GM23338 (cell line): Measurements from ENCODE around the gene KCNIP3. TPM values are rescaled to one million over a fixed set of nuclear protein-coding genes. Genes with fewer than 3 reads are reported as not detected.

ENCODE experiments used
- ATAC-seq: fragments of 200-7000 bp; cut with Tn5 transposase; 3 replicates; pipeline ENCODE4 v1.9.1; 2020
- DNase-seq: peaks from one replicate; pipeline ENCODE4 v3.0.0-alpha.2; 2015; ENCODE audit warnings: low spot score
- H2AFZ ChIP-seq: fragments of 200-600 bp; sonication (generic); 2 replicates; pipeline ENCODE4 v1.8.0; 2016; ENCODE audit warnings: antibody characterized with exemption, mild to moderate bottlenecking, moderate library complexity
- H3F3A ChIP-seq: fragments of 200-600 bp; sonication (generic); replicated peaks from 2 replicates; pipeline ENCODE4 v1.8.0; 2017; ENCODE audit warnings: antibody characterized with exemption, mixed run types, low read depth
- H3K27ac ChIP-seq: fragments of 200-600 bp; sonication (generic); 2 replicates; pipeline ENCODE4 v1.6.1; 2016; ENCODE audit warnings: low read depth
- H3K27me3 ChIP-seq: fragments of 200-600 bp; sonication (generic); 2 replicates; pipeline ENCODE4 v1.8.0; 2016; ENCODE audit warnings: mild to moderate bottlenecking, mixed run types, moderate library complexity; ENCODE audit not compliant: insufficient read depth
- H3K36me3 ChIP-seq: fragments of 200-600 bp; sonication (generic); 2 replicates; pipeline ENCODE4 v1.8.0; 2016; ENCODE audit warnings: mild to moderate bottlenecking; ENCODE audit not compliant: insufficient read depth
- H3K4me1 ChIP-seq: fragments of 200-600 bp; sonication (generic); 2 replicates; pipeline ENCODE4 v1.8.0; 2016; ENCODE audit warnings: mild to moderate bottlenecking, moderate library complexity; ENCODE audit not compliant: insufficient read depth
- H3K4me2 ChIP-seq: fragments of 200-600 bp; sonication (generic); 2 replicates; pipeline ENCODE4 v1.7.1; 2017; ENCODE audit warnings: mixed run types
- H3K4me3 ChIP-seq: fragments of 200-600 bp; sonication (generic); 2 replicates; pipeline ENCODE4 v1.6.1; 2016; ENCODE audit warnings: mixed run types
- H3K79me2 ChIP-seq: fragments of 200-600 bp; sonication (generic); replicated peaks from 2 replicates; pipeline ENCODE4 v1.8.0; 2017; ENCODE audit warnings: mild to moderate bottlenecking; ENCODE audit not compliant: insufficient read depth
- H3K9me2 ChIP-seq: fragments of 200-600 bp; sonication (generic); 2 replicates; pipeline ENCODE4 v1.8.0; 2017; ENCODE audit not compliant: insufficient read depth
- H4K20me1 ChIP-seq: fragments of 200-600 bp; sonication (generic); replicated peaks from 2 replicates; pipeline ENCODE4 v1.8.0; 2017; ENCODE audit warnings: mild to moderate bottlenecking; ENCODE audit not compliant: insufficient read depth
- H3K27ac Mint-ChIP-seq: 2 replicates; pipeline ENCODE4 v1.8.0; 2020; ENCODE audit warnings: inconsistent platforms, mild to moderate bottlenecking, moderate library complexity, mixed read lengths
- H3K27me3 Mint-ChIP-seq: 3 replicates; pipeline ENCODE4 v1.8.0; 2022; ENCODE audit warnings: low read depth, mild to moderate bottlenecking, moderate library complexity, mixed read lengths, inconsistent platforms; ENCODE audit not compliant: insufficient read depth, poor library complexity
- H3K36me3 Mint-ChIP-seq: 3 replicates; pipeline ENCODE4 v1.8.0; 2021; ENCODE audit warnings: low read depth, mild to moderate bottlenecking, inconsistent platforms, moderate library complexity, mixed read lengths
- H3K4me1 Mint-ChIP-seq: 3 replicates; pipeline ENCODE4 v1.8.0; 2020; ENCODE audit warnings: mild to moderate bottlenecking, inconsistent platforms, mixed read lengths
- H3K4me3 Mint-ChIP-seq: 3 replicates; pipeline ENCODE4 v1.8.0; 2021; ENCODE audit warnings: moderate library complexity, mild to moderate bottlenecking, inconsistent platforms, mixed read lengths
- H3K9me3 Mint-ChIP-seq: 3 replicates; pipeline ENCODE4 v1.8.0; 2020; ENCODE audit warnings: moderate library complexity, mild to moderate bottlenecking, inconsistent platforms, mixed read lengths
- CREB1 ChIP-seq: fragments of 250-450 bp; sonication (Bioruptor Pico); IDR thresholded peaks from 2 replicates; pipeline ENCODE4 v1.5.0; 2020; ENCODE audit warnings: low read depth, mild to moderate bottlenecking, moderate library complexity
- EZH2 ChIP-seq: fragments of 200-600 bp; sonication (generic); IDR thresholded peaks from one replicate; pipeline ENCODE4 v1.8.0; 2017; ENCODE audit warnings: antibody characterized with exemption, mild to moderate bottlenecking, low read depth; ENCODE audit not compliant: unreplicated experiment
- JUNB ChIP-seq: IDR thresholded peaks from one replicate; pipeline ENCODE4 v1.6.1; 2016; ENCODE audit warnings: antibody characterized with exemption; ENCODE audit not compliant: unreplicated experiment
- POLR2AphosphoS5 ChIP-seq: IDR thresholded peaks from 2 replicates; pipeline ENCODE4 v1.6.1; 2016; ENCODE audit warnings: antibody characterized with exemption, low read depth
- STAT1 ChIP-seq: IDR thresholded peaks from one replicate; pipeline ENCODE4 v1.6.1; 2016; ENCODE audit warnings: antibody characterized with exemption; ENCODE audit not compliant: unreplicated experiment
- ZNF331 ChIP-seq: fragments of 250-450 bp; sonication (Bioruptor Pico); IDR thresholded peaks from 2 replicates; pipeline ENCODE4 v1.5.0; 2020; ENCODE audit warnings: low read depth, mild to moderate bottlenecking, moderate library complexity
- polyA plus RNA-seq: library from polyadenylated mRNA; unstranded; fragments of >200 nt; fragmentation: Nextera tagmentation; extraction: Ambion mirVana; gene quantifications from 2 replicates; pipeline ENCODE4 v1.2.1, GENCODE V29; 2016
- total RNA-seq: library from RNA; depleted of rRNA; stranded (reverse); fragments of >200 nt; shearing (Covaris generic); gene quantifications from 2 replicates; pipeline ENCODE4 v1.2.3, GENCODE V29; 2014
- TF ChIP-seq, protein P1 (sequence below), 2 experiments: fragments of 200-600 bp in 1 of 2; sonication (generic) in 1 of 2; conservative IDR thresholded peaks; 2 replicates each; pipeline versions ENCODE4 v1.5.1 to v1.6.1; 2016 to 2017; ENCODE audit warnings: antibody characterized with exemption in 2 of 2, low read depth in 2 of 2, mild to moderate bottlenecking in 2 of 2, moderate library complexity in 1 of 2
- TF ChIP-seq, protein P2 (sequence below): IDR thresholded peaks from 2 replicates; pipeline ENCODE4 v1.6.1; 2016; ENCODE audit warnings: antibody characterized with exemption
- TF ChIP-seq, protein P3 (sequence below): fragments of 250-450 bp; sonication (Bioruptor Pico); IDR thresholded peaks from 2 replicates; pipeline ENCODE4 v1.5.0; 2020; ENCODE audit warnings: mild to moderate bottlenecking, moderate library complexity
- TF ChIP-seq, protein P4 (sequence below): IDR thresholded peaks from one replicate; pipeline ENCODE4 v1.6.1; 2018; ENCODE audit warnings: antibody characterized with exemption; ENCODE audit not compliant: unreplicated experiment

KCNIP3 gene
- total and polyA plus RNA-seq, 2 experiments from 2014 or later = 0.32 to 0.83 TPM

DNA sequence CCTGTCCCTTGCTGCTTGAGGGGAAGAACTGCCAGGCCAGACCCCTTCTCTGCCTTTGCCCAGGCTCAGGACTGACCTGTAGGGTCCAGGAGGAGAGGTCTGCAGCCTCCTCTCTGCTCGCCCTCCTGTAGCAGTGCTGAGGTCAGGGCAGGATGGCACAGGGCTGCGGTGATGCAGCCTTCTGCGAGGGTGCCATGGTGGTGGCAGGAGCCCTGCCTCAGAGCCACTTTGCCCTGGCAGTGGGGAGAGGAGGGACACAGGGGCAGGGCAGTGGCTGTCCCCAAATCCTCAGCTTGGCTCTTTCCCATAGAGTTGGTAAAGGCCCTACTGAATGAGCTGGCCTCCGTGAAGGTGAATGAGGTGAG lies 22.0 kb upstream of the KCNIP3 start:
- no peaks in the 10 kb centered on the region for H4K20me1 ChIP-seq
- peak overlapping the region; percentile 68 for H3K4me2 ChIP-seq
- Mint-ChIP-seq H3K27ac (no peak overlapping the region), H3K4me1 (peaks cover 31% of the 10 kb centered on the region; the same call in 2 of the 3 replicates), H3K9me3 (no peaks in the 10 kb centered on the region; the same call in 2 of the 3 replicates), H3K36me3 (no peaks in the 10 kb centered on the region; the same call in 2 of the 3 replicates), H3K27me3 (peaks cover 19% of the 10 kb centered on the region), H3K4me3 (no peak overlapping the region)
- TF ChIP-seq, protein P1, sequence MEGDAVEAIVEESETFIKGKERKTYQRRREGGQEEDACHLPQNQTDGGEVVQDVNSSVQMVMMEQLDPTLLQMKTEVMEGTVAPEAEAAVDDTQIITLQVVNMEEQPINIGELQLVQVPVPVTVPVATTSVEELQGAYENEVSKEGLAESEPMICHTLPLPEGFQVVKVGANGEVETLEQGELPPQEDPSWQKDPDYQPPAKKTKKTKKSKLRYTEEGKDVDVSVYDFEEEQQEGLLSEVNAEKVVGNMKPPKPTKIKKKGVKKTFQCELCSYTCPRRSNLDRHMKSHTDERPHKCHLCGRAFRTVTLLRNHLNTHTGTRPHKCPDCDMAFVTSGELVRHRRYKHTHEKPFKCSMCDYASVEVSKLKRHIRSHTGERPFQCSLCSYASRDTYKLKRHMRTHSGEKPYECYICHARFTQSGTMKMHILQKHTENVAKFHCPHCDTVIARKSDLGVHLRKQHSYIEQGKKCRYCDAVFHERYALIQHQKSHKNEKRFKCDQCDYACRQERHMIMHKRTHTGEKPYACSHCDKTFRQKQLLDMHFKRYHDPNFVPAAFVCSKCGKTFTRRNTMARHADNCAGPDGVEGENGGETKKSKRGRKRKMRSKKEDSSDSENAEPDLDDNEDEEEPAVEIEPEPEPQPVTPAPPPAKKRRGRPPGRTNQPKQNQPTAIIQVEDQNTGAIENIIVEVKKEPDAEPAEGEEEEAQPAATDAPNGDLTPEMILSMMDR (conservative IDR thresholded peaks at IDR 0.05; ENCODE audit: low read depth in 2 of 2) = no peak
- TF ChIP-seq, protein P2, sequence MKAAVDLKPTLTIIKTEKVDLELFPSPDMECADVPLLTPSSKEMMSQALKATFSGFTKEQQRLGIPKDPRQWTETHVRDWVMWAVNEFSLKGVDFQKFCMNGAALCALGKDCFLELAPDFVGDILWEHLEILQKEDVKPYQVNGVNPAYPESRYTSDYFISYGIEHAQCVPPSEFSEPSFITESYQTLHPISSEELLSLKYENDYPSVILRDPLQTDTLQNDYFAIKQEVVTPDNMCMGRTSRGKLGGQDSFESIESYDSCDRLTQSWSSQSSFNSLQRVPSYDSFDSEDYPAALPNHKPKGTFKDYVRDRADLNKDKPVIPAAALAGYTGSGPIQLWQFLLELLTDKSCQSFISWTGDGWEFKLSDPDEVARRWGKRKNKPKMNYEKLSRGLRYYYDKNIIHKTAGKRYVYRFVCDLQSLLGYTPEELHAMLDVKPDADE = no peak
- TF ChIP-seq, protein P3, sequence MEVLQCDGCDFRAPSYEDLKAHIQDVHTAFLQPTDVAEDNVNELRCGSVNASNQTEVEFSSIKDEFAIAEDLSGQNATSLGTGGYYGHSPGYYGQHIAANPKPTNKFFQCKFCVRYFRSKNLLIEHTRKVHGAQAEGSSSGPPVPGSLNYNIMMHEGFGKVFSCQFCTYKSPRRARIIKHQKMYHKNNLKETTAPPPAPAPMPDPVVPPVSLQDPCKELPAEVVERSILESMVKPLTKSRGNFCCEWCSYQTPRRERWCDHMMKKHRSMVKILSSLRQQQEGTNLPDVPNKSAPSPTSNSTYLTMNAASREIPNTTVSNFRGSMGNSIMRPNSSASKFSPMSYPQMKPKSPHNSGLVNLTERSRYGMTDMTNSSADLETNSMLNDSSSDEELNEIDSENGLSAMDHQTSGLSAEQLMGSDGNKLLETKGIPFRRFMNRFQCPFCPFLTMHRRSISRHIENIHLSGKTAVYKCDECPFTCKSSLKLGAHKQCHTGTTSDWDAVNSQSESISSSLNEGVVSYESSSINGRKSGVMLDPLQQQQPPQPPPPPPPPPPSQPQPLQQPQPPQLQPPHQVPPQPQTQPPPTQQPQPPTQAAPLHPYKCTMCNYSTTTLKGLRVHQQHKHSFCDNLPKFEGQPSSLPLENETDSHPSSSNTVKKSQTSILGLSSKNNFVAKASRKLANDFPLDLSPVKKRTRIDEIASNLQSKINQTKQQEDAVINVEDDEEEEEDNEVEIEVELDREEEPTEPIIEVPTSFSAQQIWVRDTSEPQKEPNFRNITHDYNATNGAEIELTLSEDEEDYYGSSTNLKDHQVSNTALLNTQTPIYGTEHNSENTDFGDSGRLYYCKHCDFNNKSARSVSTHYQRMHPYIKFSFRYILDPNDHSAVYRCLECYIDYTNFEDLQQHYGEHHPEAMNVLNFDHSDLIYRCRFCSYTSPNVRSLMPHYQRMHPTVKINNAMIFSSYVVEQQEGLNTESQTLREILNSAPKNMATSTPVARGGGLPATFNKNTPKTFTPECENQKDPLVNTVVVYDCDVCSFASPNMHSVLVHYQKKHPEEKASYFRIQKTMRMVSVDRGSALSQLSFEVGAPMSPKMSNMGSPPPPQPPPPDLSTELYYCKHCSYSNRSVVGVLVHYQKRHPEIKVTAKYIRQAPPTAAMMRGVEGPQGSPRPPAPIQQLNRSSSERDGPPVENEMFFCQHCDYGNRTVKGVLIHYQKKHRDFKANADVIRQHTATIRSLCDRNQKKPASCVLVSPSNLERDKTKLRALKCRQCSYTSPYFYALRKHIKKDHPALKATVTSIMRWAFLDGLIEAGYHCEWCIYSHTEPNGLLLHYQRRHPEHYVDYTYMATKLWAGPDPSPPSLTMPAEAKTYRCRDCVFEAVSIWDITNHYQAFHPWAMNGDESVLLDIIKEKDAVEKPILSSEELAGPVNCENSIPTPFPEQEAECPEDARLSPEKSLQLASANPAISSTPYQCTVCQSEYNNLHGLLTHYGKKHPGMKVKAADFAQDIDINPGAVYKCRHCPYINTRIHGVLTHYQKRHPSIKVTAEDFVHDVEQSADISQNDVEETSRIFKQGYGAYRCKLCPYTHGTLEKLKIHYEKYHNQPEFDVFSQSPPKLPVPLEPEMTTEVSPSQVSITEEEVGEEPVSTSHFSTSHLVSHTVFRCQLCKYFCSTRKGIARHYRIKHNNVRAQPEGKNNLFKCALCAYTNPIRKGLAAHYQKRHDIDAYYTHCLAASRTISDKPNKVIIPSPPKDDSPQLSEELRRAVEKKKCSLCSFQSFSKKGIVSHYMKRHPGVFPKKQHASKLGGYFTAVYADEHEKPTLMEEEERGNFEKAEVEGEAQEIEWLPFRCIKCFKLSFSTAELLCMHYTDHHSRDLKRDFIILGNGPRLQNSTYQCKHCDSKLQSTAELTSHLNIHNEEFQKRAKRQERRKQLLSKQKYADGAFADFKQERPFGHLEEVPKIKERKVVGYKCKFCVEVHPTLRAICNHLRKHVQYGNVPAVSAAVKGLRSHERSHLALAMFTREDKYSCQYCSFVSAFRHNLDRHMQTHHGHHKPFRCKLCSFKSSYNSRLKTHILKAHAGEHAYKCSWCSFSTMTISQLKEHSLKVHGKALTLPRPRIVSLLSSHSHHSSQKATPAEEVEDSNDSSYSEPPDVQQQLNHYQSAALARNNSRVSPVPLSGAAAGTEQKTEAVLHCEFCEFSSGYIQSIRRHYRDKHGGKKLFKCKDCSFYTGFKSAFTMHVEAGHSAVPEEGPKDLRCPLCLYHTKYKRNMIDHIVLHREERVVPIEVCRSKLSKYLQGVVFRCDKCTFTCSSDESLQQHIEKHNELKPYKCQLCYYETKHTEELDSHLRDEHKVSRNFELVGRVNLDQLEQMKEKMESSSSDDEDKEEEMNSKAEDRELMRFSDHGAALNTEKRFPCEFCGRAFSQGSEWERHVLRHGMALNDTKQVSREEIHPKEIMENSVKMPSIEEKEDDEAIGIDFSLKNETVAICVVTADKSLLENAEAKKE (CRISPR knock-in tag) = no peak
- TF ChIP-seq ZNF331 = no peak
- no peak for TF ChIP-seq EZH2
- no peak for TF ChIP-seq POLR2AphosphoS5
- TF ChIP-seq CREB1 = no peak
- TF ChIP-seq JUNB = no peak
- TF ChIP-seq, protein P4, sequence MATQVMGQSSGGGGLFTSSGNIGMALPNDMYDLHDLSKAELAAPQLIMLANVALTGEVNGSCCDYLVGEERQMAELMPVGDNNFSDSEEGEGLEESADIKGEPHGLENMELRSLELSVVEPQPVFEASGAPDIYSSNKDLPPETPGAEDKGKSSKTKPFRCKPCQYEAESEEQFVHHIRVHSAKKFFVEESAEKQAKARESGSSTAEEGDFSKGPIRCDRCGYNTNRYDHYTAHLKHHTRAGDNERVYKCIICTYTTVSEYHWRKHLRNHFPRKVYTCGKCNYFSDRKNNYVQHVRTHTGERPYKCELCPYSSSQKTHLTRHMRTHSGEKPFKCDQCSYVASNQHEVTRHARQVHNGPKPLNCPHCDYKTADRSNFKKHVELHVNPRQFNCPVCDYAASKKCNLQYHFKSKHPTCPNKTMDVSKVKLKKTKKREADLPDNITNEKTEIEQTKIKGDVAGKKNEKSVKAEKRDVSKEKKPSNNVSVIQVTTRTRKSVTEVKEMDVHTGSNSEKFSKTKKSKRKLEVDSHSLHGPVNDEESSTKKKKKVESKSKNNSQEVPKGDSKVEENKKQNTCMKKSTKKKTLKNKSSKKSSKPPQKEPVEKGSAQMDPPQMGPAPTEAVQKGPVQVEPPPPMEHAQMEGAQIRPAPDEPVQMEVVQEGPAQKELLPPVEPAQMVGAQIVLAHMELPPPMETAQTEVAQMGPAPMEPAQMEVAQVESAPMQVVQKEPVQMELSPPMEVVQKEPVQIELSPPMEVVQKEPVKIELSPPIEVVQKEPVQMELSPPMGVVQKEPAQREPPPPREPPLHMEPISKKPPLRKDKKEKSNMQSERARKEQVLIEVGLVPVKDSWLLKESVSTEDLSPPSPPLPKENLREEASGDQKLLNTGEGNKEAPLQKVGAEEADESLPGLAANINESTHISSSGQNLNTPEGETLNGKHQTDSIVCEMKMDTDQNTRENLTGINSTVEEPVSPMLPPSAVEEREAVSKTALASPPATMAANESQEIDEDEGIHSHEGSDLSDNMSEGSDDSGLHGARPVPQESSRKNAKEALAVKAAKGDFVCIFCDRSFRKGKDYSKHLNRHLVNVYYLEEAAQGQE = no peak
- TF ChIP-seq STAT1 = no peak
- no peak overlapping the region for H2AFZ ChIP-seq
- H3K27me3 ChIP-seq = no peaks in the 10 kb centered on the region
- no peaks in the 10 kb centered on the region for H3K79me2 ChIP-seq
- H3K4me1 ChIP-seq = peaks cover 8% of the 10 kb centered on the region
- DNase-seq = no peak
- no peak overlapping the region for H3K4me3 ChIP-seq
- no peaks in the 10 kb centered on the region for H3F3A ChIP-seq
- H3K36me3 ChIP-seq = no peaks in the 10 kb centered on the region
- no peak overlapping the region for H3K27ac ChIP-seq
- no peak for ATAC-seq
- no peaks in the 10 kb centered on the region for H3K9me2 ChIP-seq
